Measurements from ENCODE around the gene DSG1.

GRCh38 chr18:31343454-31343853 is 25.5 kb downstream of the DSG1 start:
- TF ChIP-seq TCF4 (CRISPR knock-in tag; IDR thresholded peaks at IDR 0.05; ENCODE audit: borderline replicate concordance) = no peak
- TF ChIP-seq ZC3H10 (CRISPR knock-in tag; IDR thresholded peaks at IDR 0.05) = no peak
- TF ChIP-seq POU6F1 (CRISPR knock-in tag; IDR thresholded peaks at IDR 0.05; ENCODE audit: borderline replicate concordance, low read depth) = no peak
- TF ChIP-seq GLIS3 (CRISPR knock-in tag; IDR thresholded peaks at IDR 0.05) = no peak
- no peak for TF ChIP-seq ZFP3 (CRISPR knock-in tag; IDR thresholded peaks at IDR 0.05)
- TF ChIP-seq ZNF8 (CRISPR knock-in tag; IDR thresholded peaks at IDR 0.05) = no peak
- TF ChIP-seq ZNF565 (CRISPR knock-in tag; conservative IDR thresholded peaks at IDR 0.05; ENCODE audit: low read depth) = no peak
- no peak for TF ChIP-seq ZFP30 (CRISPR knock-in tag; IDR thresholded peaks at IDR 0.05)
- TF ChIP-seq BACH2 (CRISPR knock-in tag; IDR thresholded peaks at IDR 0.05; ENCODE audit: borderline replicate concordance) = no peak
- no peak for TF ChIP-seq RARB (CRISPR knock-in tag; IDR thresholded peaks at IDR 0.05)
- TF ChIP-seq PATZ1 (CRISPR knock-in tag; IDR thresholded peaks at IDR 0.05; ENCODE audit: borderline replicate concordance) = no peak
- no peak for TF ChIP-seq SNAI2 (CRISPR knock-in tag; IDR thresholded peaks at IDR 0.05)
- TF ChIP-seq, protein P1, sequence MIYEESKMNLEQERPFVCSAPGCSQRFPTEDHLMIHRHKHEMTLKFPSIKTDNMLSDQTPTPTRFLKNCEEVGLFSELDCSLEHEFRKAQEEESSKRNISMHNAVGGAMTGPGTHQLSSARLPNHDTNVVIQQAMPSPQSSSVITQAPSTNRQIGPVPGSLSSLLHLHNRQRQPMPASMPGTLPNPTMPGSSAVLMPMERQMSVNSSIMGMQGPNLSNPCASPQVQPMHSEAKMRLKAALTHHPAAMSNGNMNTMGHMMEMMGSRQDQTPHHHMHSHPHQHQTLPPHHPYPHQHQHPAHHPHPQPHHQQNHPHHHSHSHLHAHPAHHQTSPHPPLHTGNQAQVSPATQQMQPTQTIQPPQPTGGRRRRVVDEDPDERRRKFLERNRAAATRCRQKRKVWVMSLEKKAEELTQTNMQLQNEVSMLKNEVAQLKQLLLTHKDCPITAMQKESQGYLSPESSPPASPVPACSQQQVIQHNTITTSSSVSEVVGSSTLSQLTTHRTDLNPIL (CRISPR knock-in tag; IDR thresholded peaks at IDR 0.05; ENCODE audit: low read depth) = no peak
- TF ChIP-seq ARNTL (CRISPR knock-in tag; IDR thresholded peaks at IDR 0.05; ENCODE audit: borderline replicate concordance, low read depth) = no peak

All from SK-N-SH treated with all-trans-retinoic acid at 6 μM for 48 hours (cell line).